Calu3 (cell line): ENCODE data around the gene CRYAB. TPM values are rescaled to one million over a fixed set of nuclear protein-coding genes. Genes with fewer than 3 reads are reported as not detected.

ENCODE experiments used
- BruUV-seq: library from RNA; stranded (reverse); fragments of 400-500 nt; replicated peaks from 2 replicates; lab custom pipeline; 2021; lab: Mats Ljungman, UMichigan
- CTCF ChIA-PET: fragments of 300-600 bp; sonication (Branson Sonifier 250); formaldehyde crosslinking; loops from one replicate; lab custom pipeline; 2022; ENCODE audit warnings: antibody characterized with exemption; lab: Charles Lee
- DNase-seq: peaks from one replicate; pipeline ENCODE4 v3.0.0; 2022
- H3K27ac Mint-ChIP-seq: one replicate; pipeline ENCODE4 v1.8.0; 2022; ENCODE audit warnings: mixed read lengths; ENCODE audit not compliant: unreplicated experiment
- H3K27me3 Mint-ChIP-seq: one replicate; pipeline ENCODE4 v1.8.0; 2022; ENCODE audit warnings: mixed read lengths; ENCODE audit not compliant: unreplicated experiment
- H3K36me3 Mint-ChIP-seq: one replicate; pipeline ENCODE4 v1.8.0; 2022; ENCODE audit warnings: mild to moderate bottlenecking, moderate library complexity, mixed read lengths; ENCODE audit not compliant: insufficient read depth, unreplicated experiment
- H3K4me1 Mint-ChIP-seq: one replicate; pipeline ENCODE4 v1.8.0; 2022; ENCODE audit warnings: mild to moderate bottlenecking, low read depth, mixed read lengths; ENCODE audit not compliant: unreplicated experiment
- H3K4me3 Mint-ChIP-seq: one replicate; pipeline ENCODE4 v1.8.0; 2022; ENCODE audit warnings: mild to moderate bottlenecking, low read depth, moderate library complexity, mixed read lengths; ENCODE audit not compliant: unreplicated experiment
- H3K9me3 Mint-ChIP-seq: one replicate; pipeline ENCODE4 v1.8.0; 2022; ENCODE audit warnings: low read depth, mixed read lengths; ENCODE audit not compliant: unreplicated experiment
- intact Hi-C: fragments of 100-400 bp; cut with micrococcal nuclease; formaldehyde crosslinking; loops from one replicate; pipeline ENCODE4 v1.10.0; 2022; ENCODE audit not compliant: unreplicated experiment
- total RNA-seq: library from RNA; stranded (reverse); gene quantifications from 2 replicates; pipeline ENCODE4 v1.2.3, GENCODE V29; 2022
- TF ChIP-seq, protein P1 (sequence below): fragments of 200-600 bp; IDR thresholded peaks from one replicate; pipeline ENCODE4 v1.8.0; 2022; ENCODE audit warnings: antibody characterized with exemption; ENCODE audit not compliant: unreplicated experiment

The CRYAB gene
- total RNA-seq, 1 experiment from 2014 or later = 1.9 TPM

DNA sequence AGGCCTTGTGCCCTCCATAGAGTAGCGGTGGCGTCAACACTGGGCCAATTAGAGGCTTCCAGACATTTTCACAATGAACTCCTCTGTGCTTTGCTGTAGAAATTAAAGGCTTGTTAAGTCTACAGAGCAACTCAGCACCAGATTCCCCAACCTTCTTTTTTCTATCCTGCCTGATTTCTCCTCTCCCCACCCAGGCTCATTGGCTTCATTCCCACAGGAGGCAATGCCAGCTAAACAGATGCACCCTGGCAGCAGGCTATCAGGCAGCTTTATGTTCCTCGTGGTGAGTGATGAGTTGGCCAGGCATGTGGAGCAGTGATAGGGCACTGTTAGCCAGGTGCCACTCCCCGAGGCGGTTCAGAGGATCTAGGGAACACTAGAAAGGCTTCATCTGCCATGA lies 30.4 kb upstream of the CRYAB start:
- BruUV-seq = no TSS peak

DNA sequence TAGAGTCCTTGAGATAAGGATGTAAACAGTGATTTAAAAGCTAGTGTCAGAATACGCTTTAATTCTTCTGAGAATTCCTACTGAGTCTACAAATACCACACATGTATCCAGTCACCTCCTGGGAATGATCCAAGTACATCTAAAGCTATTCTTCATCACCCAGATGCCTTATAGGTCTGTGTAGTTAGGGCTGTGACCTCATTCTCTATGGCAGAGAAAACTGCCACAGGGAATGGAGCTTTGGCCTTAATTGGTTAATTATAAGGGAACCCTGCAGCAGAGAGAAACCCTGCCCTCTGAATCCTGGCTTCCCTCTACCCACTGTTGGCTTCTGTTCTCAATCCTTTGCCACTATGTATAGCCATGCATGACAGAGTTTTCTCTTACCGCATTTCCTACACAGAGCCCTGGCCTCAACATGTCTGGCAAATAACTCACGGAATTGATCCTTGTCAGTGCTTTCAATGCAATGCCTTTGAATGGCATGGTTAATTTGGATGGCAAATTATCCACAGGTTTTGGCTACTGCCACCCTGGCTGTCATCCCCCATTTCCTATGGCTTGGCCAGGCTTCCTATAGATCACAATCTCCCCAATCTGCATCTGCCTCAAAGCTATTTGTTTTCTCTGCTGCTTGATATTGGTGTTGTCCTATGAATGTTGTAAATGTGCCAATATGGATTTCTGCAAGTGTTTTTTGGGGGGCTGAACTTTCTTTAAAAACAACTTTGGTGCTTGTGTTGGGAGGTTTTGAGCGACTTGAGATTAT lies 28.4 kb upstream of the CRYAB start:
- CTCF ChIA-PET = no interaction called here
- H3K27ac Mint-ChIP-seq = no peak overlapping the region
- intact Hi-C loops = loop anchor here (10.0 kb wide), 1 partner anchor 345 kb away; no protein-coding TSS in a partner anchor
- DNase-seq = no peak
- no peaks in the 10 kb centered on the region for H3K9me3 Mint-ChIP-seq
- no peaks in the 10 kb centered on the region for H3K27me3 Mint-ChIP-seq
- TF ChIP-seq, protein P1, sequence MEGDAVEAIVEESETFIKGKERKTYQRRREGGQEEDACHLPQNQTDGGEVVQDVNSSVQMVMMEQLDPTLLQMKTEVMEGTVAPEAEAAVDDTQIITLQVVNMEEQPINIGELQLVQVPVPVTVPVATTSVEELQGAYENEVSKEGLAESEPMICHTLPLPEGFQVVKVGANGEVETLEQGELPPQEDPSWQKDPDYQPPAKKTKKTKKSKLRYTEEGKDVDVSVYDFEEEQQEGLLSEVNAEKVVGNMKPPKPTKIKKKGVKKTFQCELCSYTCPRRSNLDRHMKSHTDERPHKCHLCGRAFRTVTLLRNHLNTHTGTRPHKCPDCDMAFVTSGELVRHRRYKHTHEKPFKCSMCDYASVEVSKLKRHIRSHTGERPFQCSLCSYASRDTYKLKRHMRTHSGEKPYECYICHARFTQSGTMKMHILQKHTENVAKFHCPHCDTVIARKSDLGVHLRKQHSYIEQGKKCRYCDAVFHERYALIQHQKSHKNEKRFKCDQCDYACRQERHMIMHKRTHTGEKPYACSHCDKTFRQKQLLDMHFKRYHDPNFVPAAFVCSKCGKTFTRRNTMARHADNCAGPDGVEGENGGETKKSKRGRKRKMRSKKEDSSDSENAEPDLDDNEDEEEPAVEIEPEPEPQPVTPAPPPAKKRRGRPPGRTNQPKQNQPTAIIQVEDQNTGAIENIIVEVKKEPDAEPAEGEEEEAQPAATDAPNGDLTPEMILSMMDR = no peak
- H3K4me3 Mint-ChIP-seq = no peak overlapping the region
- no TSS peak for BruUV-seq
- no peaks in the 10 kb centered on the region for H3K36me3 Mint-ChIP-seq
- peaks cover 8% of the 10 kb centered on the region for H3K4me1 Mint-ChIP-seq

More for the DNA sequence above, 30.4 kb upstream of the CRYAB start:
- H3K36me3 Mint-ChIP-seq = no peaks in the 10 kb centered on the region
- H3K9me3 Mint-ChIP-seq = no peaks in the 10 kb centered on the region
- H3K4me1 Mint-ChIP-seq = peaks cover under 1% of the 10 kb centered on the region
- no peak for DNase-seq
- CTCF ChIA-PET = interaction anchor here (1.0 to 1.2 kb wide), 2 partner anchors 10 to 37 kb away, joined by 3 to 4 read pairs; no protein-coding TSS in a partner anchor
- no peak overlapping the region for H3K4me3 Mint-ChIP-seq
- TF ChIP-seq, protein P1 = no peak
- intact Hi-C loops = no loop called here
- no peaks in the 10 kb centered on the region for H3K27me3 Mint-ChIP-seq
- H3K27ac Mint-ChIP-seq = no peak overlapping the region

DNA sequence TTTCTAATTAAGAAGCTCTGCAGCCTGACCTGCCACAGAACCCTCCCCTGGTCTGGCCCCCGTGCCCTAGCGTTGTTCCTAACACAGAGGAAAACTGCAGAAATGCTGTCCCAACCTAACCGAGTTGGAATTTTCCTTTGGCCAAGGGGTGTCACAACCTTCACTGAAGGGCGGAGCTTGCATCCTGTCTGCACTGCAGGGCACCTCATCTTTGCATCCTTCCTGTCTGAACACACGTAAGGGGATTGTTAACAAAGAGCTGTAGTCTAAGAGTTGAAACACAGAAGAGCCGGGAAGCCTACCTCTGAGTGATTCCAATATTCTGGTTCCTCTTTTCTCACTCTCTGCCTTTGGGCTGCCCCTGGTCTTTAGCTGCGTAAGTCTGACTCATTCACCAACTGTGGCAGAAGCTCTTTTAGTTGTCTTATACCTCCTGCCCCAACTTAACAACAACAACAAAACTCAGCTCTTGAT lies 27.2 kb upstream of the CRYAB start:
- H3K36me3 Mint-ChIP-seq = no peaks in the 10 kb centered on the region
- no peak overlapping the region for H3K27ac Mint-ChIP-seq
- H3K9me3 Mint-ChIP-seq = no peaks in the 10 kb centered on the region
- H3K4me3 Mint-ChIP-seq = no peak overlapping the region
- H3K4me1 Mint-ChIP-seq = peaks cover 8% of the 10 kb centered on the region
- BruUV-seq = no TSS peak
- CTCF ChIA-PET = no interaction called here
- intact Hi-C loops = loop anchor here (10.0 kb wide), 1 partner anchor 346 kb away; no protein-coding TSS in a partner anchor
- DNase-seq = no peak
- no peaks in the 10 kb centered on the region for H3K27me3 Mint-ChIP-seq
- TF ChIP-seq, protein P1 = no peak

DNA sequence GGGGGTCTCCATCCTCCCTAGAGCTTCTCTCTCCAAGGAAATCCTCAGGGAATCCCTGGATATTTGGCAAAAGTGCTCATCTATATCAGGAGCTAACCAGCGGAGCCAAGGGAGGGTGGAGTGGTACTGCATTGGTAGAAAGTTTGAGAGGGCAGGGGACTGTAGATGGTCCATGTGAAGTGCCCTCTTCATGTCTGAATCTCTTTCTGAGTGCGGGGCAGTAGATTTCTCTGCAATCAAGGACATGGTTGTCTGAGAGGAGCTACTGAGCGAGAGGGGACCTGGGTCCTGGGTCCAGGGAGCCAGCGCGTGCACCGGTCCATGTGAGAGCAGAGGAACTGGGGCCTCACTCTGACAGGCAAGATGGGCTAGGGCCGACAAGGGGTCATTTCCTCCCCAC lies 26.3 kb upstream of the CRYAB start:
- no peaks in the 10 kb centered on the region for H3K9me3 Mint-ChIP-seq
- H3K27ac Mint-ChIP-seq = no peak overlapping the region
- no peak for DNase-seq
- TF ChIP-seq, protein P1 = no peak
- intact Hi-C loops = loop anchor here (10.0 kb wide), 1 partner anchor 347 kb away; no protein-coding TSS in a partner anchor
- H3K4me3 Mint-ChIP-seq = peak overlapping the region; percentile 75
- peaks cover 8% of the 10 kb centered on the region for H3K4me1 Mint-ChIP-seq
- CTCF ChIA-PET = interaction anchor here (0.6 to 1.5 kb wide), 3 partner anchors 24 to 44 kb away, joined by 3 to 4 read pairs (median 3); no protein-coding TSS in a partner anchor
- no peaks in the 10 kb centered on the region for H3K36me3 Mint-ChIP-seq
- H3K27me3 Mint-ChIP-seq = no peaks in the 10 kb centered on the region
- BruUV-seq = no TSS peak
